GM12873 (cell line): Measurements from ENCODE around the gene NUDT4.

Experiments
- CTCF ChIP-seq: IDR thresholded peaks from 2 replicates; pipeline ENCODE4 v1.5.1; 2012; ENCODE audit warnings: low read depth, mild to moderate bottlenecking, moderate library complexity, low read length, control low read depth; ENCODE audit not compliant: insufficient read depth; ENCODE audit errors: missing control alignments

The NUDT4 gene

GRCh38 chr12:93377252-93378195 lies at the start of gene NUDT4:
Gene NUDT4, plus strand, starts transcription at chr12:93377925. Its CDS starts 398 bp downstream, at chr12:93378323.
- no peak for TF ChIP-seq CTCF

- TF ChIP-seq CTCF, result no peak
Measured at GRCh38 chr12:93333054-93333453, 44.7 kb upstream of the NUDT4 start.

- no peak for TF ChIP-seq CTCF
Measured at GRCh38 chr12:93333828-93334227, 43.9 kb upstream of the NUDT4 start.

- TF ChIP-seq CTCF, result no peak
Measured at GRCh38 chr12:93335603-93336162, 42.0 kb upstream of the NUDT4 start.

- no peak for TF ChIP-seq CTCF
Measured at GRCh38 chr12:93336291-93336741, 41.4 kb upstream of the NUDT4 start.

GRCh38 chr12:93338598-93338997 lies 39.1 kb upstream of the NUDT4 start:
- no peak for TF ChIP-seq CTCF

GRCh38 chr12:93339695-93340094 lies 38.0 kb upstream of the NUDT4 start:
- no peak for TF ChIP-seq CTCF
